22Rv1 (cell line): ENCODE results near the gene GAS1.

Experiments
- CTCF ChIP-seq: fragments of 450-650 bp; IDR thresholded peaks from 2 replicates; pipeline ENCODE4 v1.5.1; 2017; ENCODE audit warnings: mild to moderate bottlenecking
- ZFX ChIP-seq: fragments of 450-650 bp; IDR thresholded peaks from 2 replicates; pipeline ENCODE4 v1.6.1; 2017; ENCODE audit warnings: antibody characterized with exemption, borderline replicate concordance

GRCh38 chr9:86902176-86902575 lies 45.1 kb downstream of the GAS1 start:
- TF ChIP-seq CTCF = no peak
- no peak for TF ChIP-seq ZFX
